H1 (cell line): ENCODE measurements around the gene ACSL4.

Experiments
- CTCF ChIP-seq, 3 experiments: IDR thresholded peaks; 1 replicate in 2 of 3; 2 replicates in 1 of 3; pipeline versions ENCODE4 v1.5.1 to v1.6.1; 2011; ENCODE audit warnings: low read length in 3 of 3, mild to moderate bottlenecking in 3 of 3, inconsistent platforms in 2 of 3, low read depth in 1 of 3, moderate library complexity in 1 of 3; ENCODE audit not compliant: insufficient read depth in 1 of 3; ENCODE audit errors: control extremely low read depth in 1 of 3
- JUND ChIP-seq: IDR thresholded peaks from 2 replicates; pipeline ENCODE4 v1.6.1; 2011; ENCODE audit warnings: mild to moderate bottlenecking, improper control_type of control experiment, low read length
- POLR2A ChIP-seq, 2 experiments: IDR thresholded peaks; 1 replicate in 1 of 2; 2 replicates in 1 of 2; pipeline ENCODE4 v1.6.1; 2011; ENCODE audit warnings: low read depth in 2 of 2, low read length in 2 of 2, mild to moderate bottlenecking in 2 of 2; ENCODE audit errors: control extremely low read depth in 1 of 2
- RXRA ChIP-seq: IDR thresholded peaks from 2 replicates; pipeline ENCODE4 v1.6.1; 2011; ENCODE audit warnings: low read depth, mild to moderate bottlenecking, low read length, moderate library complexity; ENCODE audit not compliant: insufficient read depth
- SRF ChIP-seq: IDR thresholded peaks from 2 replicates; pipeline ENCODE4 v1.6.1; 2011; ENCODE audit warnings: mild to moderate bottlenecking, low read depth, low read length, moderate library complexity

GRCh38 chrX:109751698-109752097 lies 18.6 kb upstream of the ACSL4 start:
- TF ChIP-seq POLR2A (IDR thresholded peaks at IDR 0.05; ENCODE audit: control extremely low read depth in 1 of 2, low read depth in 2 of 2, low read length in 2 of 2) (no peak), CTCF (IDR thresholded peaks at IDR 0.05; ENCODE audit: control extremely low read depth in 1 of 3, insufficient read depth in 1 of 3, low read depth in 1 of 3, low read length in 3 of 3) (no peak), SRF (no peak), RXRA (no peak), JUND (no peak)
